HG03039 (cell line): ENCODE data around the gene RERE.

ENCODE experiments used
- ATAC-seq: cut with Tn5 transposase; IDR thresholded peaks from one replicate; pipeline ENCODE4 v1.9.1; 2021; ENCODE audit warnings: mild to moderate bottlenecking, moderate library complexity; ENCODE audit not compliant: unreplicated experiment

RERE gene

DNA sequence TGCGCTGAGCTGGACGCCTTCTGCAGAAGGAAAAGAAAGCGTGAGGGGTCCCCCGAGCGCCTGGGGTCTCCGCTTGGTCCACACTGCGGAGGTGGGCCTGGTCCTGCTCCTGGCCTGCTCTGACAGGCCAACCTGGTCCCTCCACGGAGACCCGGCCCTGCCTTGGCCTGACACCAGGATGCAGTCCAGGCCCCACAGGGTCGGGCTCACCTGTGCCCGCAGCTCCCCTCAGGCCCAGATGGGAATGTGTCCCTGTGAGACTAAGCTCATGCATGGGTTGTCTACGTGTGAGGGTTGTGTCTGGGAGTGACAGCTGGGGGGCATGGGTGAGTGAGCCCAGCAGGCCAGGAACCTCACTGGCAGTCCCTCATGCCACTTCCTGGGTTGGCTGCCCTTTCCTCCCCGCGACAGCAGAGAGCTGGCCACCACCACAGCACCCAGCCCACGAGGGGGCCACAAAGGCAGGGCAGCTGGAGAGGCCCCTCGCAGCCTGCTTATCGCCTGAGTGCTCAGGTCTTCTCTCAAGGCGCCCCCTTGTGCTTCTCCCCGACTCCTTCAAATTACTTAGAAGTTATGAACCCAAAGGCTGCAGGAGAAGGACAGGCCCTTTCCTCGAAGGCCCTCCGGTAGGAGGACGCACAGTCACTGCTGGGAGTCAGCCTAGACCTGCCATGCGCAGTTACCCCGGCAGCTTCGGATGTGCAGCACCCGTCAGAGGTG is 458.4 kb downstream of the RERE start:
- ATAC-seq: no peak

GRCh38 chr1:8358241-8358896 is 459.1 kb downstream of the RERE start:
- ATAC-seq: no peak

DNA sequence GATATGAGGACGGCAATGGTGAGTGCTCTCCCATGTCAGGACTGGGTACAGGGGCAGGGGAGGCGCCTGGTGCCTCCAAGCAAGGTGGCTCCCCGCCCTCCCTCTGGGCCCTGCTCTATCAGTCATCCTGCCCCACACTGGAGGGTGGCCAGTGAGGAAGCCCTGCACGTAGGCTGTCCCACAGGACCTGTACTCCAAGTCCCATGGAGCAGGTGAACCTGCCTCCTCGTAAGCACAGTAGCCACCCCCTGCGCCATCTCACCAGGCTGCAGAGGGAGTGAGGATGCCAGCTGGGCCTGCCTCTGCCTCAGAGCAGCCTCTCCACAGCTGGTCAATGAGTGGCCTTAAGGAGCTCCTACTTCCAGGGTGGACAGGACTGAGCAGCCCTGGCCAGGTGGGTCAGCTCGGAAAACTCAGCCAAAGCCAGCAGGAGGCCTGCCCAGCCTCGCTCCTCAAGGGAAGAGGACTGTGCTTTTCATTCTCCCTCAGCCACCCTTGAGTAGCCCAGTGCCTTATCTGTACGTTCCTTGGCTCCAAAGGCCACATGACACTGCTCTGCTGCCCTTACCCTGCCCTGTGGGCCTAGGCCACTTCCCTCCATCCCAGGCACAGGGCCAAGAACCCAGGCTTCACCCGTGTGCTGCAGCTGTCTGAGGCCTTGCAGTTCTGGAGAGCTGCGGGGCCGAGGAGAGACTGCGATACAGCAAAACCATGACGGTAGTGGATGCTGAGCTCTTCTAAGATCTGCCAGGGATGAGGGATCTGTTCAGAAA is 459.9 kb downstream of the RERE start:
- ATAC-seq: no peak

- no peak for ATAC-seq
Observed at GRCh38 chr1:8356256-8357209, 460.9 kb downstream of the RERE start.

DNA sequence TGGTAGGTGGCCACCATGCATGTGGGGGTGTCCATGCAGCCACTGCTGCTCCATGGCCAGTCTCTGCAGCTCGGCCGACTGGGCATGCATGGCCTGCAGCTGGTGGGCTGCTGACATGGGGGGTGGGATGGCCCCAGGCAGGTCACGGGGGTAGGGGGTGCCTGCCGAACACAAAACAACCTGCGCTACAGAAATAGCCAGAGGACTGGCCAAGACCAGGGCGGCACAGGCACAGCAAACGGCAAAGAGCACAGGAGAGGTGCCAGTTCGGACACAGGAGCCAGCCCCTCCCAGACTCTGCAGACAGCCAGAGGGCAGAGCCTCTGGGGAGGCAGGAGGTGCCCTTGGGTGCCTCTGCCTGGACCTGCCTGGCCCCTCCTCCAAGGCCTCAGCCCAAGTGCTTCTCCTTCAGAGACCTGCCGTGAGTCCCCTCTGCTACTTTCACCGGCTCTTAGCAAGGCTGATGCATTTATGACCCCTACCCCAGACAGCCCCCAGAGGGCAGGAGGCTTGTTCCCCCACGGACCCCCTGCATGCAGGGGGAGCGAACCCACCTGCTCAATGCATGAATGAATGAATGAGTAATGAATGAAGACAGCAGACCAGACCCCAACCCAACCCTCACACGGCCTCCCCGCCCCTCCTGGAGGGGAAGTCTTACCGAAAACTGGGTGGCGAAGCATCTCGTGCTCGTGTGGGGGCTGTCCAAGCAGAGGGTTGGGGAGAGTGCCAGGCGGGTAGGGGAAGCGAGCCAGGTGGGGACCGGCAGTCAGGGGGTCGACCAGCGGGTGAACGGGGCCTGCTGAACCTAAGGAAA is 461.8 kb downstream of the RERE start:
- no peak for ATAC-seq

- no peak for ATAC-seq
Observed at GRCh38 chr1:8354038-8354437, 463.4 kb downstream of the RERE start.

GRCh38 chr1:8352886-8353785 is 464.3 kb downstream of the RERE start:
- no peak for ATAC-seq

DNA sequence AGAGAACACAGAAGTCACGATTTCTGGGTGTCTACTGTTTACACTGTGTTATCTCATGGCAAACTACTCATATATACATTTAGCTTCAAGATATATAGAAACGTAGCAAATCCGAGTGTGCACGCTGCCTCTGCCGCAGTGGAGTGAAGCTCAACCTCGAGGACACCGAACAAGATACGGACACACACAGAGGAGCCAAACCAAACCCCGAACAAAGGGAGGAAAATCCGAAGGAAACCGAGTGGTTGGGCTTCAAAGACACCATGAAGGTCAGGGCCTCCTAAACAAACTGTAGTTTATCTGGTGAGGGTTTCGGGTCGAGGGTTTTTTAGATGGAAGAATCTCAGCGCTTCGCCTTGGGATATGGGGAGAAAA is 465.0 kb downstream of the RERE start:
- ATAC-seq: no peak

DNA sequence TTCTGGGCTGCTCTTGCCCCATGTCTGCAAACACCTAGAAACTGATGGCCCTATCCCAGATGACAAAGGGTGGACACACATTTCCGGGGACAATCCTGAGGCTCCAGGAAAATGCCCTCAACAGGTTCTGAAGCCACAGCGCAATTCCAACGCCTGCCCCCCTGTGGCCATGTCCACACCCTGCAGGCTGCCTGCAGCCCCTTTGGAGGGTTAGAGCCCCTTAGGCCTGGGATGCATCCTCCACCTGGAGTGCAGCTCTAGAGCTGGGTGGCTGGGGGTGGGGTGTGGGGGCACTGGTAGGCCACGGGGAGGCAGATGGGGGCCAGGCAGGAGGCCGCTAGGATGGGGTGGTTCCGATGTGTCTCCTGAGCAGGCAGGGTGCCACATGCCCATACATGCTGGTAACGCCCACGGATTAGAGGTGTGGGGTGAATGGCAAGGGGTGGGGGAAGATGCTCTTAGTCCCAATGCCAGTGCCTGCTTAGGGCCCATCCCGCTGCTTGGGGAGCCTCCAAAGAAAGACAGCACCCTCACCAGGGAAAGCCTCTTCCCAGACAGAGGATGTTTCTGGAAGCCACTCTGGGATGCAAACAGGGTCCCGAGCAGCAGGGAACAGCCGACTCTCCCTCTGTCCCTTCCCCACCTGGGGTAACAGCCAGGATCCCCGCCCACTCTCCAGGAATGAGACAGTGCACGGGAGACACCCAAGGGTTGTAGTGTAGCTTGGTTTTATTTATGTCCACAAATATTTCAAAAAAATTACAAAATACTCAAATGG is 465.6 kb downstream of the RERE start:
- no peak for ATAC-seq

- no peak for ATAC-seq
Observed at GRCh38 chr1:8350914-8351684, 466.3 kb downstream of the RERE start.

DNA sequence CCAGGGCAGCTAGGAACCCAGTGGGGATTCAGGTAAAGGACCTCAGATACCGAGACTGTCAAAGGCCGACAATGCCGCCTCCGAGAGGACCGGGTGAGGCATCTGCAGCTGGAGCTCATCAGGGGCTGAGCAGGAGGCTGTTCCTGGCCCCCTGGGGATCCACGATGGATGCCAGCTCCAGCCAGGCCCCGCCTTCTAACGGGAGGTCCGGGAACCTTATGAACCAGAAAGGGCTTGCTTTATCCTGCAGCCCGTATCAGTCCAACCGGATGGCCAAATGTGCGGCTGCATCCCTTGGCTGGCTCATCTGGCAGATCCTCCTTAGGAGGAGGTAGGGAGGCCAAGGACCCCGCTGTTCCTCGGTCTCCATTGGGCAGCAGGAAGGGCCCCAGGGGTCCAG is 467.5 kb downstream of the RERE start:
- no peak for ATAC-seq

DNA sequence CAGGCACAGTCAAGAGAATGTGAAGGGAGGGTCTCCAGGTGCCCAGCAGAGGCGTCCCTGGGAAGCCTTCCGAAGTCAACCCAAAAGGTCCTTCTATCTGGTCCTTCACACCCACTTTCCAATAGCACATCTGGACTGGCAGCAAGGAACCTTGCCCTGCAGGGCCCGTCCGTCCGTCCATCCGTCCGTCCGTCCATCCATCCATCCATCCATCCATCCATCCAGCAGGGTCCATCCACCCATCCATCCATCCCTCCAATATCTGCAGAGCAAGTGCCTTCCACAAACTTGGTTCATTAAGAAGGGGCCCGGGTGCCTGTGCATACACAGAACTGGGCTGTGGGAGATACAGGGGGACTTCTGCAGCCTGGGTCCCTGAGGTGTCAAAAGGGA is 468.0 kb downstream of the RERE start:
- ATAC-seq: no peak

- no peak for ATAC-seq
Observed at GRCh38 chr1:8348777-8349472, 468.5 kb downstream of the RERE start.

GRCh38 chr1:8348047-8348776 is 469.2 kb downstream of the RERE start:
- ATAC-seq: no peak

DNA sequence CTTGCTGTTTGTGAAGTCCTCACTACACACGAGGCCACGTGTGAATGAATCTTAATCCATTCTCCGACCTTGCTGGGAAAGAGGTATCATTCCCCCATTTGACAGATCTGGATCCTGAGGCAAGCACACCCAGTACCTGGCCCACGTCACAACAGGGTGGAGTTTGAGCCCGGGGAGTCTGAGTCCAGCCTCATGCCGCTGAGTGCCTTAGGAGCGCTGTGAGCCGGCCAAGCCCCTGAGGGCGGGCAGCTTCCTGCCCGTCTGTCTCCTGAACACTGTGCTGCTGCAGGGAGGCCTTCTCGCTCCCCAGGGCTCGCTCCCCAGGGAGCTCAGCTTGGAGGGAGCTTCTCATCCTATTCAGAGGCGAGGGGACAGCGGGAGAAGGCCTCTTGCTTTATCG is 469.8 kb downstream of the RERE start:
- ATAC-seq: no peak
